ENCODE measurements around the gene ADCY1.

DNA sequence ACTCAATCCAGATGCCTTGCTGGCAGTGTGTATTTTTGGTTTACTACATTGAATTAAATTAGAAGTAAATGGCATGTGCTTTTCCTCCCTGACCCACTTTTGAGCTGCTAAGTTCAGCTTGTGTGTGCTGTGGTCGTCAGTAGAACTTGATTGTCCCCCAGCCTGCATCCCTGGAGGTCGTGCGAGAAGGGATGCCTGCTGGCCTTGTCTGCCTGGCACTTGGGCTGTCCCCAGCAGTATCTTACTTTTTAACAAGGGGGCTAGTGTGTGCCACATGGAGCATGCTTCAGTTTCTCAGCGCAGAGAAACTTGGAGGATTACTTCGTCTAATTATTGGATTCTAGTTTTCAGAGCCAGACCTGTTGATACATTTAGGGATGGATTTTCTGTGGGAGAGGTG, 80.2 kb downstream of the ADCY1 start:
- TF ChIP-seq, protein P1, sequence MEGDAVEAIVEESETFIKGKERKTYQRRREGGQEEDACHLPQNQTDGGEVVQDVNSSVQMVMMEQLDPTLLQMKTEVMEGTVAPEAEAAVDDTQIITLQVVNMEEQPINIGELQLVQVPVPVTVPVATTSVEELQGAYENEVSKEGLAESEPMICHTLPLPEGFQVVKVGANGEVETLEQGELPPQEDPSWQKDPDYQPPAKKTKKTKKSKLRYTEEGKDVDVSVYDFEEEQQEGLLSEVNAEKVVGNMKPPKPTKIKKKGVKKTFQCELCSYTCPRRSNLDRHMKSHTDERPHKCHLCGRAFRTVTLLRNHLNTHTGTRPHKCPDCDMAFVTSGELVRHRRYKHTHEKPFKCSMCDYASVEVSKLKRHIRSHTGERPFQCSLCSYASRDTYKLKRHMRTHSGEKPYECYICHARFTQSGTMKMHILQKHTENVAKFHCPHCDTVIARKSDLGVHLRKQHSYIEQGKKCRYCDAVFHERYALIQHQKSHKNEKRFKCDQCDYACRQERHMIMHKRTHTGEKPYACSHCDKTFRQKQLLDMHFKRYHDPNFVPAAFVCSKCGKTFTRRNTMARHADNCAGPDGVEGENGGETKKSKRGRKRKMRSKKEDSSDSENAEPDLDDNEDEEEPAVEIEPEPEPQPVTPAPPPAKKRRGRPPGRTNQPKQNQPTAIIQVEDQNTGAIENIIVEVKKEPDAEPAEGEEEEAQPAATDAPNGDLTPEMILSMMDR (optimal IDR thresholded peaks at IDR 0.05 in 1 of 3, IDR thresholded peaks at IDR 0.05 in 1 of 3, conservative IDR thresholded peaks at IDR 0.05 in 1 of 3; ENCODE audit: extremely low read depth in 1 of 3, insufficient read depth in 2 of 3, low read length in 3 of 3) = no peak
- no peak for TF ChIP-seq EZH2 (IDR thresholded peaks at IDR 0.05; ENCODE audit: low read length)
